Psoas muscle (tissue), 8 donors: Measurements from ENCODE around the gene EZH2. TPM values are rescaled to one million over a fixed set of nuclear protein-coding genes. Genes with fewer than 3 reads are reported as not detected.

Experiments
- ATAC-seq, 4 donors: fragments of 200-7000 bp; cut with Tn5 transposase; one replicate each; pipeline ENCODE4 v1.9.1; 2020; ENCODE audit warnings: moderate library complexity in 3 of 4, mild to moderate bottlenecking in 2 of 4
- DNase-seq, 2 donors: peaks; one replicate each; pipeline ENCODE4 v3.0.0-alpha.2; 2020
- H3K27ac ChIP-seq: fragments of 200-600 bp; one replicate; pipeline ENCODE4 v1.8.0; 2022
- H3K27me3 ChIP-seq, 3 donors: fragments of 200-600 bp in 1 of 3; one replicate each; pipeline versions ENCODE4 v1.6.1 to v1.8.0; 2013 to 2022; ENCODE audit warnings: low read length in 2 of 3, mild to moderate bottlenecking in 2 of 3, moderate library complexity in 1 of 3; ENCODE audit not compliant: insufficient read depth in 3 of 3
- H3K36me3 ChIP-seq, 2 donors: fragments of 200-600 bp in 1 of 2; one replicate each; pipeline versions ENCODE4 v1.6.1 to v1.8.0; 2013 to 2022; ENCODE audit warnings: low read depth in 1 of 2, mild to moderate bottlenecking in 1 of 2, moderate library complexity in 1 of 2; ENCODE audit not compliant: insufficient read depth in 1 of 2
- H3K4me1 ChIP-seq: fragments of 200-600 bp; one replicate; pipeline ENCODE4 v1.8.0; 2022
- H3K4me3 ChIP-seq: fragments of 200-600 bp; one replicate; pipeline ENCODE4 v1.8.0; 2022; ENCODE audit warnings: mild to moderate bottlenecking
- H3K9me3 ChIP-seq: fragments of 200-600 bp; one replicate; pipeline ENCODE4 v1.8.0; 2022
- WGBS, 3 donors: extraction: QIAGEN DNeasy Blood & Tissue Kit; methylation state at CpG; one replicate each; pipeline versions ENCODE4 v1.1.6 to v1.1.7; 2013; 5-methylcytosine and 5-hydroxymethylcytosine counted together
- intact Hi-C, 2 donors: fragments of 100-400 bp; cut with DNase I; formaldehyde crosslinking; loops; one replicate each; pipeline versions ENCODE4 v1.11.0 to v1.14.2; 2022
- polyA plus RNA-seq, 3 donors: library from polyadenylated mRNA; stranded (reverse); fragments of 200-250 nt; gene quantifications; one replicate each; pipeline ENCODE4 v1.2.3, GENCODE V29; 2013
- total RNA-seq, 4 donors: library from RNA; stranded (reverse); fragmentation: NEBNext Ultra II Directional in 2 of 4; extraction: Animal tissue kit (Norgen Biotek cat#: 25700) in 2 of 4; gene quantifications; one replicate each; pipeline versions ENCODE4 v1.2.1 to v1.2.4, GENCODE V29; 2021 to 2023
- TF ChIP-seq, protein P1 (sequence below): fragments of 200-600 bp; IDR thresholded peaks from one replicate; pipeline ENCODE4 v1.8.0; 2022; ENCODE audit warnings: antibody characterized with exemption
- donor health status: healthy with polysubstance abuse.
- donor health status: DM: no; HTN: no; CAD: no; lungs with moderate emphysema.
- donor health status: Bipolar disorder and iron deficiency.
- donor health status: healthy.
- donor health status: DM: yes; HTN: yes; CAD: no.
- donor health status: DM: no; HTN: no; CAD: no.
- donor health status: DM: no; HTN: no; CAD: no.
- donor health status: DM: yes; HTN: yes; CAD: no.

Gene EZH2
- total and polyA plus RNA-seq, 7 donors, result 1.9 to 4.6 (median 2.5) TPM

- WGBS, 3 donors, result 38 to 58% (median 40%) methylated on average over 10 of the region's 10 CpGs
- Histone ChIP-seq H3K9me3 (no peaks in the 10 kb centered on the region), H3K36me3 (no peaks in the 10 kb centered on the region), H3K27ac (no peak overlapping the region), H3K27me3 (peaks cover 0 to 6% (median 1%) of the 10 kb centered on the region in 3 donors), H3K4me1 (no peaks in the 10 kb centered on the region), H3K4me3 (no peak overlapping the region)
- intact Hi-C loops, result no loop called here
- DNase-seq (no peak), ATAC-seq (no peak)
- TF ChIP-seq, protein P1, sequence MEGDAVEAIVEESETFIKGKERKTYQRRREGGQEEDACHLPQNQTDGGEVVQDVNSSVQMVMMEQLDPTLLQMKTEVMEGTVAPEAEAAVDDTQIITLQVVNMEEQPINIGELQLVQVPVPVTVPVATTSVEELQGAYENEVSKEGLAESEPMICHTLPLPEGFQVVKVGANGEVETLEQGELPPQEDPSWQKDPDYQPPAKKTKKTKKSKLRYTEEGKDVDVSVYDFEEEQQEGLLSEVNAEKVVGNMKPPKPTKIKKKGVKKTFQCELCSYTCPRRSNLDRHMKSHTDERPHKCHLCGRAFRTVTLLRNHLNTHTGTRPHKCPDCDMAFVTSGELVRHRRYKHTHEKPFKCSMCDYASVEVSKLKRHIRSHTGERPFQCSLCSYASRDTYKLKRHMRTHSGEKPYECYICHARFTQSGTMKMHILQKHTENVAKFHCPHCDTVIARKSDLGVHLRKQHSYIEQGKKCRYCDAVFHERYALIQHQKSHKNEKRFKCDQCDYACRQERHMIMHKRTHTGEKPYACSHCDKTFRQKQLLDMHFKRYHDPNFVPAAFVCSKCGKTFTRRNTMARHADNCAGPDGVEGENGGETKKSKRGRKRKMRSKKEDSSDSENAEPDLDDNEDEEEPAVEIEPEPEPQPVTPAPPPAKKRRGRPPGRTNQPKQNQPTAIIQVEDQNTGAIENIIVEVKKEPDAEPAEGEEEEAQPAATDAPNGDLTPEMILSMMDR, result no peak
Observed at GRCh38 chr7:148914208-148914777, 30.2 kb upstream of the EZH2 start.

- DNase-seq, result no peak
- H3K27ac ChIP-seq, result no peak overlapping the region
- H3K4me3 ChIP-seq, result no peak overlapping the region
- no peaks in the 10 kb centered on the region for H3K4me1 ChIP-seq
- H3K27me3 ChIP-seq, result peaks cover 0 to 15% (median 1%) of the 10 kb centered on the region in 3 donors
- intact Hi-C loops, result no loop called here
- TF ChIP-seq, protein P1, result no peak
- no peaks in the 10 kb centered on the region for H3K36me3 ChIP-seq
- no peak for ATAC-seq
- no peaks in the 10 kb centered on the region for H3K9me3 ChIP-seq
- WGBS, 3 donors, result 59 to 68% (median 67%) methylated on average over 8 of the region's 8 CpGs
Observed at GRCh38 chr7:148912758-148913541, 28.9 kb upstream of the EZH2 start.

- ATAC-seq, result no peak
Observed at GRCh38 chr7:148912151-148912550, 28.1 kb upstream of the EZH2 start.

DNA sequence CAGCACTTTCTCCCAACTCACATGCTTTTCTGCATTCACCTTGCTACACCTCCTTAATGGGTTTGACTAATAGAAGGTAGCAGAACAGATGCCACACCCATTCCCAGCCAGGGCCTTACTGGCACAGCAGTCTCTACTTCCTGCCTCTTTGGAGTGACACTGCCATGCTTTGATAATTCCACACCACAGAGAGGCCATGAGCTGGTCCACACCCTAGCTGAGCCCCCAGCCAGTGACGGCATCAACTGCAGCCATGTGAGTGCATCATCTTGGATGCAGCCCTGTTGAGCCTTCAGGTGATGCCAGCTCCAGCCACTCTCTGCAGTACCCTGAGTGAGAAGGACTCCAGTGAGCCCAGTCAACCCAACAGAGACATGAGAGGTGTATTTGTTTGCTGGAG lies 27.5 kb upstream of the EZH2 start:
- 71 to 81% (median 79%) methylated on average over 1 of the region's 1 CpG for WGBS, 3 donors
- DNase-seq (no peak), ATAC-seq (no peak)
- no peak overlapping the region for H3K4me3 ChIP-seq
- H3K27ac ChIP-seq, result no peak overlapping the region
- no peaks in the 10 kb centered on the region for H3K4me1 ChIP-seq
- TF ChIP-seq, protein P1, result no peak
- H3K9me3 ChIP-seq, result no peaks in the 10 kb centered on the region
- H3K36me3 ChIP-seq, result no peaks in the 10 kb centered on the region
- intact Hi-C loops, result no loop called here
- peaks cover 0 to 15% (median 1%) of the 10 kb centered on the region in 3 donors for H3K27me3 ChIP-seq

More at GRCh38 chr7:148912151-148912550, 28.1 kb upstream of the EZH2 start:
- 78 to 86% (median 80%) methylated on average over 4 of the region's 4 CpGs for WGBS, 3 donors
- Histone ChIP-seq H3K27ac (no peak overlapping the region), H3K4me1 (no peaks in the 10 kb centered on the region), H3K27me3 (peaks cover 0 to 15% (median 1%) of the 10 kb centered on the region in 3 donors), H3K9me3 (no peaks in the 10 kb centered on the region), H3K4me3 (no peak overlapping the region), H3K36me3 (no peaks in the 10 kb centered on the region)
- TF ChIP-seq, protein P1, result no peak
- DNase-seq, result no peak
- intact Hi-C loops, result no loop called here
